ENCODE results near the gene HOXC13.

HOXC13 gene

GRCh38 chr12:53955036-53955775, 16.6 kb downstream of the HOXC13 start:
- no peak for DNase-seq

GRCh38 chr12:53955776-53956250, 17.2 kb downstream of the HOXC13 start:
- no peak for DNase-seq

GRCh38 chr12:53956251-53956887, 17.7 kb downstream of the HOXC13 start:
- no peak for DNase-seq

- no peak for DNase-seq
Observed at GRCh38 chr12:53956914-53957536, 18.4 kb downstream of the HOXC13 start.

- no peak for DNase-seq
Observed at GRCh38 chr12:53958128-53958527, 19.5 kb downstream of the HOXC13 start.

- no peak for DNase-seq
Observed at GRCh38 chr12:53959314-53959713, 20.7 kb downstream of the HOXC13 start.

- DNase-seq: no peak
Observed at GRCh38 chr12:53960187-53961024, 21.8 kb downstream of the HOXC13 start.

- no peak for DNase-seq
Observed at GRCh38 chr12:53961025-53961761, 22.6 kb downstream of the HOXC13 start.

GRCh38 chr12:53963005-53963404, 24.4 kb downstream of the HOXC13 start:
- DNase-seq: no peak

GRCh38 chr12:53963434-53964314, 25.0 kb downstream of the HOXC13 start:
- DNase-seq: no peak

- DNase-seq: no peak
Observed at GRCh38 chr12:53964315-53964713, 25.7 kb downstream of the HOXC13 start.

- no peak for DNase-seq
Observed at GRCh38 chr12:53965281-53966084, 26.9 kb downstream of the HOXC13 start.

GRCh38 chr12:53966085-53966384, 27.4 kb downstream of the HOXC13 start:
- no peak for DNase-seq

- DNase-seq: no peak
Observed at GRCh38 chr12:53966385-53967133, 27.9 kb downstream of the HOXC13 start.

- DNase-seq: no peak
Observed at GRCh38 chr12:53967421-53967925, 28.8 kb downstream of the HOXC13 start.

- DNase-seq: no peak
Observed at GRCh38 chr12:53968214-53969127, 29.8 kb downstream of the HOXC13 start.

- DNase-seq: no peak
Observed at GRCh38 chr12:53969588-53970259, 31.1 kb downstream of the HOXC13 start.

GRCh38 chr12:53970451-53970850, 31.8 kb downstream of the HOXC13 start:
- no peak for DNase-seq
